A549 (cell line): ENCODE data around the gene MSS51.

Experiments used
- EHMT2 ChIP-seq: fragments of 200-600 bp; sonication (generic); IDR thresholded peaks from 2 replicates; pipeline ENCODE4 v1.6.1; 2016; ENCODE audit warnings: antibody characterized with exemption, low read depth, mild to moderate bottlenecking, moderate library complexity
- JUNB ChIP-seq: fragments of >200 bp; sonication (Bioruptor Twin); formaldehyde crosslinking; IDR thresholded peaks from 2 replicates; pipeline ENCODE4 v1.6.1; 2016
- POLR2A ChIP-seq: IDR thresholded peaks from 2 replicates; pipeline ENCODE4 v1.6.1; 2012; ENCODE audit warnings: mild to moderate bottlenecking, low read length
- RFX5 ChIP-seq: fragments of 450-650 bp; IDR thresholded peaks from 2 replicates; pipeline ENCODE4 v1.7.1; 2014; ENCODE audit warnings: antibody characterized with exemption, mild to moderate bottlenecking, moderate library complexity
- SREBF2 ChIP-seq: fragments of 450-650 bp; IDR thresholded peaks from 2 replicates; pipeline ENCODE4 v1.6.1; 2014; ENCODE audit warnings: mild to moderate bottlenecking, moderate library complexity
- TF ChIP-seq, protein P1 (sequence below): fragments of >200 bp; sonication (Bioruptor Twin); formaldehyde crosslinking; IDR thresholded peaks from 3 replicates; pipeline ENCODE4 v1.5.1; 2016
- TF ChIP-seq, protein P2 (sequence below): fragments of >200 bp; sonication (Bioruptor Twin); formaldehyde crosslinking; IDR thresholded peaks from 3 replicates; pipeline ENCODE4 v1.6.1; 2016

DNA sequence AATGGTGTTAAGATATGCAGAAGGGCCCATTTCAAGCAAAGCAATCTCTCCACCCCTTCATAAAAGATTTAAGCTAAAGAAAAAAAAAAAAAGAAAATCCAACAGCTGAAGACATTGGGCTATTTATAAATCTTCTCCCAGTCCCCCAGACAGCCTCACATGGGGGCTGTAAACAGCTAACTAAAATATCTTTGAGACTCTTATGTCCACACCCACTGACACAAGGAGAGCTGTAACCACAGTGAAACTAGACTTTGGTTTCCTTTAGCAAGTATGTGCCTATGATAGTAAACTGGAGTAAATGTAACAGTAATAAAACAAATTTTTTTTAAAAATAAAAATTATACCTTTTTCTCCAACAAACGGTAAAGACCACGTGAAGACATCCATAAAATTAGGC lies 33.8 kb upstream of the MSS51 start:
- TF ChIP-seq RFX5 (no peak), POLR2A (no peak), SREBF2 (no peak), JUNB (no peak), EHMT2 (no peak)
- TF ChIP-seq, protein P1, sequence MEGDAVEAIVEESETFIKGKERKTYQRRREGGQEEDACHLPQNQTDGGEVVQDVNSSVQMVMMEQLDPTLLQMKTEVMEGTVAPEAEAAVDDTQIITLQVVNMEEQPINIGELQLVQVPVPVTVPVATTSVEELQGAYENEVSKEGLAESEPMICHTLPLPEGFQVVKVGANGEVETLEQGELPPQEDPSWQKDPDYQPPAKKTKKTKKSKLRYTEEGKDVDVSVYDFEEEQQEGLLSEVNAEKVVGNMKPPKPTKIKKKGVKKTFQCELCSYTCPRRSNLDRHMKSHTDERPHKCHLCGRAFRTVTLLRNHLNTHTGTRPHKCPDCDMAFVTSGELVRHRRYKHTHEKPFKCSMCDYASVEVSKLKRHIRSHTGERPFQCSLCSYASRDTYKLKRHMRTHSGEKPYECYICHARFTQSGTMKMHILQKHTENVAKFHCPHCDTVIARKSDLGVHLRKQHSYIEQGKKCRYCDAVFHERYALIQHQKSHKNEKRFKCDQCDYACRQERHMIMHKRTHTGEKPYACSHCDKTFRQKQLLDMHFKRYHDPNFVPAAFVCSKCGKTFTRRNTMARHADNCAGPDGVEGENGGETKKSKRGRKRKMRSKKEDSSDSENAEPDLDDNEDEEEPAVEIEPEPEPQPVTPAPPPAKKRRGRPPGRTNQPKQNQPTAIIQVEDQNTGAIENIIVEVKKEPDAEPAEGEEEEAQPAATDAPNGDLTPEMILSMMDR = no peak
- TF ChIP-seq, protein P2, sequence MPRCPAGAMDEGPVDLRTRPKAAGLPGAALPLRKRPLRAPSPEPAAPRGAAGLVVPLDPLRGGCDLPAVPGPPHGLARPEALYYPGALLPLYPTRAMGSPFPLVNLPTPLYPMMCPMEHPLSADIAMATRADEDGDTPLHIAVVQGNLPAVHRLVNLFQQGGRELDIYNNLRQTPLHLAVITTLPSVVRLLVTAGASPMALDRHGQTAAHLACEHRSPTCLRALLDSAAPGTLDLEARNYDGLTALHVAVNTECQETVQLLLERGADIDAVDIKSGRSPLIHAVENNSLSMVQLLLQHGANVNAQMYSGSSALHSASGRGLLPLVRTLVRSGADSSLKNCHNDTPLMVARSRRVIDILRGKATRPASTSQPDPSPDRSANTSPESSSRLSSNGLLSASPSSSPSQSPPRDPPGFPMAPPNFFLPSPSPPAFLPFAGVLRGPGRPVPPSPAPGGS = no peak
